Measurements from ENCODE around the gene WWC1.

The WWC1 gene

DNA sequence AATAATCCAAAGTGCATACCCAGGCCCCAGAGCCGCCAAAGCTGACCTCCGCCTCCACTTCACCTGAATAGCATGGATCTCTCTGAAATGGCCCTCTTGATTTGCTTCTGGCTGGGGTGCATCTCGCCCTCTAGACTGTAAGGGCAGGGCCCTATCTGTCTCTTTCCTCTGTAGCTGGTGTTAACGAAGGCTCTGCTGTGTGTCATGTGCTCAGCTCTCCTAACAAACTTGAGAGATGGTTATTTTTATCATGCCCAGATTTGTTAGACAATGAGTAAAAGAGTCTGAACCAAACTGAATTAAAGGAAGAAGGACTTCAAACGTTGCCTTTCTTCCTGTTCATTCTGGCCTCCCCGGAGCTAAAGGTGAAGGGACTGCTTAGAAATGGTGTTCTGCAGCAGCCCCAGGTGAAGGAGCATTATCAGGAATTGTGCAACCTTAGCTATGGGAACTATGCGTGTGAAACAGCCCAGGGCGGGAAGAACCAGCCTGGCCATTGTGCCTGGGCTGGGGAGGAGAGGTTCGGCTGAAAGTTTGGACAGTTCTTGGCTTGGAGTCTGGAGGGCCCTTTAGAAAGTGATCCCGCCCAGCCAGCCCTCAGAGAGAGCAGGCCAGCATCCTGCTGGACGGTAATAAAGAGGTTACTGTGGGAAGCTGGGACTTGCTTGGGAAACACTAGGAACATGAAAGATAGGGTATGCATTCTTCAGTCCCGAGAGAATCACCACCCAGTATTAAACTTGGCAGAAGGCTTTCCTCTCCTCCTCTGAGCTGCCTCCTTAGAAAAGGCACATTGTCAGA is 73.5 kb downstream of the WWC1 start:
- no peak for DNase-seq (ENCODE audit: low spot score)

DNA sequence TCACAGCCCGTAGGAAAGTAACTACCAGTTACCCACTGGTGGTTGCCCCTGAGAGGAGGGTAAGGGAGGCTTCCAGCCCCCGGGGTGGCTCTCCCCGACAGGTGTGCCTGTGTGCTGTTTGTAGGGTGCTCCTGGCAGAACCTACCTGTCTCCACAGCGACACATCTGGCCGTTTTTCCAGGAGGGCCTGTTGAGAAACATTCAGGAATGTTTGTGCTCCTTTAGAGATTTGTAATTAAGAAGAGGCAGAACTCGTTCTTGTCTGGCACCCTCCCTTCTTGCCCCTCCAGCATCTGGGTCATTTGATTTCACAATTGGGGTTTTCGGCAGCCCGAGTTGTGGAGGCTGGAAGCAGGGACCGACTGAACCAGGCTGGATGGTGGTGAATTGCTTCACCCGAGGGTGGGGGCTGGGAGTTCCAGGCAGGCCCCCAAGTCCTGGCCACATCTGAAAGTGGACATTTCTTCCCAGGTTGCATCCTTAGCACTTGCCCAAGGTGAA is 74.2 kb downstream of the WWC1 start:
- DNase-seq (ENCODE audit: low spot score), result no peak

DNA sequence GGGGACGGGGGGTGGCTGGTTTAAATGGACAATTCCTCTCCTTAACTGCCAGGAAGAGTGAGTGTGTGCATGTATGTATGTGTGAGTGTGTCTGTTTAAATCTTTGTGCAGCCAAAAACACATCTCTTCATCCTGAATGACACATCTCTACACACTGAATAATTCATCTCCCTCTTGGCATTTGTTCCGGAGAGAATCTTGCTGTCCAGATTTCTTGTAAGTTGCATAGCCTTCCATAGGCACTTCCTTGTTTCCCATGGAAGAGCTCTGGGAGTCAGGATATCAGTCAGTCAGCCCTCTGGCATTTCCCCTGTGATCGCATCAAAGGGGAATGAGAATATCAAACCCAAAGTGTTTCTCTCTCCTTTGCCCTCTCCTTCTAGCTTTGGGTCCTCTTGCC is 74.7 kb downstream of the WWC1 start:
- no peak for DNase-seq (ENCODE audit: low spot score)

DNA sequence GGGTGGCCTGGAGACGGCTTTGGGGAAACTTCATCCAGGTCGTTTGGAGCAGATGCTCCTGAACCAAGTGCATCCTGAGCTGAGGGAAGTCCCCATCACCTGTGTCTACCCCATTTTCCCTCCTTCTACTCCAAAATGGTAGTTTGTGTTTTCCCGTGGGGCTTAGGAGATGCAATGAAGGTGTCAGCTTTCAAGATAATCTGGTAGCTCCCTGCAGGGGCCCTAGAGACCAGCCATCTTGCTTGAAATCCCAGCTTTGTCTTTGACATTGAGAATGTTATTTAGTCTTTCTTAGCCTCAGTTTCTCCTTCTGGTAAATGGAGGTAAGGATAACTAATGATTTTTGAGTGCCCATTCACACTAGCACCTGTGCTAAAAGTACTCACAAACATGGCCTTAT is 77.4 kb downstream of the WWC1 start:
- no peak for DNase-seq (ENCODE audit: low spot score)

DNA sequence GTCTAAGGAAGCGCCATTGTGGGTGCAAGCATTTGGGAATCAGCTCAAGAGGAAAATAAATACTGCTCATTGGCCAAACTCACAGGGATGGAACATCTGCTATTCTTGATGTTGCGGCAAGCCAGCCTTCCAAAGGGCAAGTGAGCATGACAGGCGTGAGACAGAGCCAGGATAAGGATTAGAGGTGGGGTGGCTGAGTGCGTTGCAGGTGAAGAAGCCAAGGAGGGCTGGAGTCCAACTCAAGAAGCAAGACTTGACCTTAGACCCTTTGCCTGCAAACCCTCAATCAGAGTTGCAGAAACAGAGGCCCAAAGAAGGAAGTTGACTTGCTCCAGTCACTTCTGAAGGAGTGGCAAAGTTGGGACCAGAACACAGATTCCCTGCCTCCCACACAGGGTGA is 79.4 kb downstream of the WWC1 start:
- no peak for DNase-seq (ENCODE audit: low spot score)

DNA sequence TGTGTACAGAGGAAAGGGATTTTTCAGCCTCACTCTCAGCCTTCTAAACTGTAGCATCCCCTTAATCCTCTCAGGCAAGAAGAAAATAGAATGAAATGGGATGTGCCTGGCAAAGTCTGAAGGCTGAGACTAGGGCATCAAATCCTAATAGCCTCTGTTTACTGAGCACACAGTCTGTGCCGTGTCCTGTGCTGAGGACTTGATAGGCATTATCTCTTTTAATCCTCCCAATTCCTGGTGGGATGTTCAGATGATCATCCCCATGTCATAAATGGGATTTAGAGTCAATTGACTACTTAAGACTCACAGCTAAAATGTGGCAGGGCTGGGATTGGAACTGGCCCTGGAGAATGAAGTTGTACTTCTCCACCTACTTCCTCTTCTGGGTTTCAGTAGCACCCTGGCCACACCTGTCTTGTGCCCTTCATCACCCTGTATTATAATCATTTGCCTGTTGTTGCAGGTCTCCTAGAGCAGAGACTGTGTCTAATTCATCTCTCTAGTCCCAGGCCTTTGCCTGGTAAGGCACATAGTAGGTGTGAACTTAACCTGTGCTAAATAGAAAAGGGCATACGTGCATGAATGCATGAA is 81.0 kb downstream of the WWC1 start:
- no peak for DNase-seq (ENCODE audit: low spot score)

DNA sequence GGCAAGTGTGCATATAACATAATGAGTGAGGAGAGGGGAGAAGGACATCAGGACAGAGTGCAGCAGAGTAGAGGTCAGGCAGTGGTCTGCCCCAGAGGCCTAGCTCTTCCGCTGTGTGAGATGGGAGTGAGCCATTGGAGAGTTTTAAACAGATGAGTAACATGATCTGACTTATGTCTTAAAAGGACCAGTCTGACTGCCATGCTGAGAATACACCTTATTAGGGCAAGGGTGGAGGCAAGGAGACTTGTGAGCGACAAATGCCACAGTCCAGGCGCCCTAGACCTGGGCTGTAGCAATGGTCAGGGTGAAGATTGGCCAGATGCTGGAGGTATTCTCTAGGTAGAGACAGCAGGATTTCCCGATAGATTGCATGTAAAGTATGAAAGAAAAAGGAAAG is 83.1 kb downstream of the WWC1 start:
- no peak for DNase-seq (ENCODE audit: low spot score)

DNA sequence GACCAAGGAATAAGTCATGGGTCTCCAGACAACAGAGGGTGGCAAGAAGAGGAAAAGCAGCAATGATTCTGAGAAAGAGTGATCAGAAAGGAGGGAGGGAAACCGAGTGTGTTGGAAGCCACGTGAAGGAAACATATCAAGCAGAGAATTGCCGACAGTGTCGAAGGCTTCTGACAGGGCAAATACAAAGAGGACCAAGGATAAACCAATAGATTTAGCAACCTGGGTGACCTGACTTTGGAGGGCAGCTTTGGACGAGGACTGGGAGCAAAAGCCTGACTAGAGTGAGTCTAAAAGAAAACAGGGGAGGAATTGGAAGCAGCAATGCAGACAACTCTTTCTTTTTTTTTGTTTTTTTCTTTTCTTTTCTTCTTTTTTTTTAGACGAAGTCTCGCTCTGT is 83.8 kb downstream of the WWC1 start:
- no peak for DNase-seq (ENCODE audit: low spot score)

DNA sequence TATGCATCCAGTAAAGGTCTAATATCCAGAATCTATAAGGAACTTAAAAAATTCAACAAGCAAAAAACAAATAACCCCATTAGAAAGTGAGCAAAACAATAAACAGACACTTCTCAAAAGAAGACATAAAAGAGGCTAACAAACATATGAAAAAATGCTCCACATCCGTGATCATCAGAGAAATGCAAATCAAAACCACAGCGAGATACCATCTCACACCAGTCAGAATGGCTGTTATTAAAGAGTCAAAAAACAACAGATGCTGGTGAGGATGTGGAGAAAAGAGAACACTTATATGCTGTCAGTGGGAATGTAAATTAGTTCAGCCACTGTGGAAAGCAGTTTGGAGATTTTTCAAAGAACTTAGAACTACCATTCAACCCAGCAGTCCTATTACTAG is 86.1 kb downstream of the WWC1 start:
- peak; percentile 51 for DNase-seq (ENCODE audit: low spot score)

DNA sequence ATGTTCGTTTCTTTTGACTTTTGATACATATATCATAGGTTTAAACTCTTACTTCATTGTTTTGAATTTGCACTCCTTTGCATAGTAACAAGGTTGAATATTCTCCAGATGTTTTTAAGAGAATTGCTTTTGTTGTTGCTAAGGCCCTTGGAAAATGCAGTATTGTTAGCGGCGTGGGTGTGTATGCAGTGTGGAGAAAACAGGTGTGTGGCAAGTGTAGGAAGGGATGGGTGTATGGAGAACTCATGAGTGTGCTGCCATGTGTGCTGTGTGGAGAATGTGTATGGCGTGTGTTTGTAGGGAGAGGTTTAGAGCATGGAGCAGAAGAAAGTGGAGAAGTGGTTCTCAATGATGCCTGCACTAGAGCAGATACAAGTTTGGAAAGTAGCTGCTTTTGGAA is 87.3 kb downstream of the WWC1 start:
- DNase-seq (ENCODE audit: low spot score), result no peak

DNA sequence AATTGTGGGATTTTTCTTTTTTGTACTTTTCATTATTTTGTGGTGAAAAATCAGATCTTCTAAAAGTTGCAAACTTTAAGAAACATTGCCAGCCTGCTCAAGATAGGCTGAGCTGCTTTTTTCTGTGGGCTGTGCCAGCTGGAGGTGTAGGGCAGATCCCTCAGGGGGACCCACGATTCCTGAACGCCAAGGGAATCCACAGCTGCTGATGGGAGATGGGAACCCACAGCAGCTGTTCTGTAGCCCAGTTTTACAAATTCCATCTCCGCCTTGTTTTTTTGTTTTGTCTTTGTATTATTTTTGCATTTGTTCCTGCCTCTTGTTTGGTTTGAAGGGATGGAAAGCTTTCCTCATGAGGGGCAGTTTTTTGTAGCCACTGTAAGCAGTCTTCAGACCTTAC is 91.0 kb downstream of the WWC1 start:
- no peak for DNase-seq (ENCODE audit: low spot score)

DNA sequence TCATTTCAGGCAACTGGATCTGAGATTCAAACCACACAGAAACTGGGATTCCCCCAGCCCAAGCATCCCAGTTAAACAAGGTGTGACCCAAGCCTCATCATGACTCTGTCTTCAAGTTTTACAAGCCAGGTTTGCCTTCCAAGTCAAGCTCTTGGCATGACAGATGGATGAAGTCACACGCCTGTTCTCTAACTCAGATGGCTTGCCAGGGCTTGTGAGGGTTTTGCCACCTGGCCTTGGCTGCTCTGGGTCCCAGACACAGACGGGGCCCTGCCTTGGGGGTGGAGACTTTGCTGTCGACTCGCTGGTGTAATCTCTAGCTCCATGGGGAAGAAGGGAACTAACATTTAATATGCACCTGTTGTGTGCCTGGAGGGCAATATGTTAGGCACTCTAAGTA is 99.0 kb downstream of the WWC1 start:
- no peak for DNase-seq (ENCODE audit: low spot score)

DNA sequence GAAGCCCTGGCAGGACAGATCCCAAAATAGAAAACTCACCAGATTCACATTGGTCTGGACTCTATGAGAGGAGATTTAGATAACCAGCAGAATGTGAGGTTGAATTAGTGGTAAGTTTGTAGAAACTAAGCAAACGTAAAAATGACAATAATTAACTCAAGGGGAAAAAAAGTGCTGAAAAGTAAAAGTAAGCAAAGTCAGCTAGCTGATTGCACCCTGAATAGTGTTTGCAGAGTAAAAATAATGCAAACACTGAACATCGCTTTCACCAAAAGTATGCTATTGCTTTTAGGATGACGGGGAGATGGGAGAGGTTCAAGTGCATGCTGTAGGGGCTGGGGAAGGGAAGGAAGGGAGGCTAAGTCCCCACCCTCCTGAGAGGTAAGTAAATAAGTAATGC is 102.3 kb downstream of the WWC1 start:
- no peak for DNase-seq (ENCODE audit: low spot score)

DNA sequence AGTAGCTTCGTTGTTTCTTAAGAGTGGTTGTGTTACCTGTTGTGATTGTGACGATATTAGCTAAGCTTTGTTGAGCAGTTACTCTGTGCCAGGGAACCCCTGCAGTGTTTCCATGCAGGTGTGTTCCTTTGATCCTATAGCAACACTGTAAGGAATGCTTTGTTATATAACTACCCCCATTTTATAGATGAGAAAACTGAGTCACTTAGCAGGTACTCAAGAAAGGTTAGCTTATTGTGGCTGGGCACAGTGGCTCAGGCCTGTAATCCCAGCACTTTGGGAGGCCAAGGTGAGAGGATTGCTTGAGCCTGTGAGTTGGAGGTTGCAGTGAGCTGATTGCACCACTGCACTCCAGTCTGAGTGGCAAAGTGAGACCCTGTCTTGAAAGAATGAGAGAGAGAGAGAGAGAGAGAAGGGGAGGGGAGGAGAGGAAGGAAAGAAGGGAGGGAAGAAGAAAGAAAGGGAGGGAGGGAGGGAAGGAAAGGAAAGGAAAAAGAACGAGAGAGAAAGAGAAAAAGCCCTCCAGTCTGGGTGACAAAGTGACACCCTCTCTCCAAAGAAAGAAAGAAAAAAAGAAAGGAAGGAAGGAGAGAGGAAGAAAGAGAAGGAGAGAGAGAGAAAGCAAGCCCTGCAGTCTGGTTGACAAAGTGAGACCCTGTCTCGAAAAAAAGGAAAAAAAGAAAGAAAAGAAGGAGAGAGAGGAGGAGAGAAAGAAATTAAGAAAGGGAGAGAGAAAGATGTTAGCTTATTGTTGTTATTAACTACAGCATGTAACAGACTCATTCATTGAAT is 109.2 kb downstream of the WWC1 start:
- no peak for DNase-seq (ENCODE audit: low spot score)

DNA sequence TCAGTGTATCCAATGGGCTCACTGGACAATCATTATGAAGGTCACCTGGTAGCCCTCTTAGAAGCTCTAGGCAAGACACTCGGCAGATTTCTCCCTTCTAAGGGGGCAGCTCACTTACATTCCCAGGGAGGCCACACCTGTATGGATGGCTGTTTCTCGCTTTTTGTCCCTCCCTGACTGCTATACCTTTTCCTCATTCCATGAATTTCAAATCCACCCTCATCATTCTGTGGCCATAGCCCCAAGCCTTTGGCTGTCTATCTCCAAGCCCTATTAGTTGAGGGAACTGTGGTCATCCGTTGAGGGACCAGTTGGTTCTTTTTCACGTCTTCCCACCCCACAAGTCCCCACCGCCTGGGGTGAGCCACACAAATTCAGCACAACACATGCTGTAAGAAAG is 109.8 kb downstream of the WWC1 start:
- DNase-seq (ENCODE audit: low spot score), result no peak

DNA sequence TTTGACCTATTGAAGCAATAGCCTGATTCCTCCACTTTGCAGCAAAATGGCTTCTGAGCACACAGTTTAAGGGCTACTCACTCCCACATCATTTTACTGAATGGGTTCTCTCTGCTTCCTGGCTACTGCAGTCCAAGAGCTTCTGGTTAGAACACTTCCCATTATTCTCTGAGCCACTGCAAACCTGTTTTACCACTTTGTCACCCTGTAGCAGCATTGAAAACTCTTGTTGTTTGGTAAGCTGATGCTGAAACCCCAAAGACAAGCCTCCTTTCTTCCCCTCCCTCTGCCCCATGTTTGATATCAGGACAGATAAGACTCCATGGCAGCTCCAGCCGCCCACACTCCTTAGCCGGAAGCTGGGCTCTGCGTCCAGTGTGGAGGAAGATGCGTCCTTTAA is 110.4 kb downstream of the WWC1 start:
- no peak for DNase-seq (ENCODE audit: low spot score)

DNA sequence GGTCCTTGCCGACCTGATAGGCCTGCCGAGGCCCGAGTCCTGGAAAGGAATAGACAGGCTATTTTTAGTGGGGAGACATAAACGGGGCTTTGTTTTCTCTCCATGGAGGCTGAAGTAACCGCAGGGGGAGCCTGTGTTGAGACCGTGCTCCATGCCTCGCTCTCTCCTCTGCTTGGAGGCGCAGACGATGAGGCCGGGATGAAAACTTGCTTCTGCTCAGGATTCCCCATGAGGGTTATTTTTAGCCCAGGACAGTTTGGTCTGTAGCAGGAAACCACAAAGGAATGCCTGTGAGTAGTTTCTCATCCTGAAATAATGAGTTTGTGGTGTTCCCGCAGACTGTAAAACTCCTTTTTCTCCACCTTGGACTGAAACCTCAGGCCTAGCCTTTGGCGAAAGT is 112.9 kb downstream of the WWC1 start:
- no peak for DNase-seq (ENCODE audit: low spot score)

DNA sequence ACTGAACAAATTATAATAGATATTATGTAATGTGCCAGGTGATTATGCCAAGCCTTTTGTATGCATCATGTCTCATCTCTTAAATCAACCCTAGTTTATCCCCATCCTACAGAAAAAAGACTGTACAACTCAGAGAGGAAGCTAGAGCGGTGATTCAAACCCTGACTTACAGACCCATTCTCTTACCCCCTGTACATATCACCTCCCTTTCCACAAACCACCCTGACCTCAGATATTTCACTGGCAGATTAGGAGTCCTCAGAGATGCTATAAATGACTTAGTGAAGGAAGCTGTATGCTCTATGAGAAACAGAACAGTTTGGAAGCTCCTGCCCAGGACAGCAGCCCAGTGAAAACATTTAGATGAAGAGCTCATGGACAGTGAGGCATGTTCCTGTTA is 115.8 kb downstream of the WWC1 start:
- no peak for DNase-seq (ENCODE audit: low spot score)

DNA sequence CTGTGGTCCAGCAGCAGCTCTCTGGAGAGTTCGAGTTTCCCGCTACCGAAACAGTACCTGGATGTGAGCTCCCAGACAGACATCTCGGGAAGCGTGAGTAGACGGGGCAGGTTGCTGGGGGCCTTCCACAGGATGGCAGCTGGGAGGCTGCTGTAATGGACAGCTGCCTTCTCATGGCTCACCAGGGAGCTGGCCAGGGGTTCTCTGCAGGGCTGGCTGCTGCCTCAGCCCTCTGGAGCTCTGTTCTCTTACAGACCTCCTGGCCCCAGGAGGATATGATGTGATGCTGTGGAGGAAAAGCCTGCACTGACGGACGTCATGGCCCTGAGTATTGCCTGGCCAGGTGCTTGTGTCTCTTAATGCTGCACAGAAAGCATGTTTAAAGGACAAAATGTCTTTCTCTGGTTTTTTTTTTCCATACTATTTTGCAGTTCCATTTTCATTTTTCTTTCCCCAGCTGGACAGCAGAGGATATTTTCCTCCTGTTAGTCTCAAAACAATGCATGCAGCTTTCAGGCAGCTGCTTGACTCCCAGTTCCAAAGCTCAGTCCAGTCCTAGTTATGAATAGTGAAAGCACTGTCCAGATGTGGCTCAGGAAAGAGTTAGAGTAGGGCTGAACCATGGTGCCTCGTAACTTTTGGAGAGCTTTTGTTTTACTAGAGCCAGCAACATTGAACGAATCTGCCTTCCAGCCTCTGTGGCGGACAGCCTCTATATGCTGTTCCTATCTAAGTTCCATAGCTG is 117.3 kb downstream of the WWC1 start:
- DNase-seq (ENCODE audit: low spot score), result no peak

DNA sequence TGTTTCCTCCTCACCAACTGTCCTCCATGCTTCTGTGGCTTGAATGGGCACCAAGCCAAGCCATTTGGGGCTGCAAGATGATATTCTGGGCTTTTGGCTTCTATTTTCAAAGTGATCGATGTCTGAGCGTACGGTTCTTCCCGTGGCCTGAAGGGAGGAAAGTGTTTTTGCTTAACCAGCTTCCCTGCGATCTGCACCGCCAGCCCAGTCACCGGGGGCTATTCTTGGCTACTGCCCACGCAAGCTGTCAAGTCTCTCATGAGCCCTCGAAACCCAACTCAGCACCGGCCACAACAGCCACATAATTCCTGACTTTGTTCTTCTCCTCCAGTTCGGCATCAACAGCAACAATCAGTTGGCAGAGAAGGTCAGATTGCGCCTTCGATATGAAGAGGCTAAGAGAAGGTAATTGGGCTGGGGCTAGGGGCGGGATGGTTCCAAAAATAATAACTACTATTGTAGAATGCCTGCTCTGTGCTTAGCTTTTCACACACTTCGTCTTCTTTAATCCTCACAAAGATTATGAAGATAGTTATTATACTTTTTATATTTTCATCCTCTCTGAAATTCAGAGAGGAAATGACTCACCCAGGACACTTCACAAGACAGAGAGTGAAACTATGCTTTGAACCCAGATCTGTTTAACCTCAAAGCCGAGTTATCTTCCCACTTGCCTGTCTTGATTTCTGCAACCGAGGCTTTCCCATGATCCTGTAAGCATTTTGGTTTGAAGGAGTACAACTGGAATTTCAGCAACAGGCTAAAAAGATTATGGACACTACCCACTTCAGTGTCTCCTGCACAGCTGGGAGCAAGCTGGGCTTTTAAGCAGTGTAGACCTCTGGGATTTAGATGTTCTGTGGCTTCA is 118.4 kb downstream of the WWC1 start:
- peak; percentile 38 for DNase-seq (ENCODE audit: low spot score)

DNA sequence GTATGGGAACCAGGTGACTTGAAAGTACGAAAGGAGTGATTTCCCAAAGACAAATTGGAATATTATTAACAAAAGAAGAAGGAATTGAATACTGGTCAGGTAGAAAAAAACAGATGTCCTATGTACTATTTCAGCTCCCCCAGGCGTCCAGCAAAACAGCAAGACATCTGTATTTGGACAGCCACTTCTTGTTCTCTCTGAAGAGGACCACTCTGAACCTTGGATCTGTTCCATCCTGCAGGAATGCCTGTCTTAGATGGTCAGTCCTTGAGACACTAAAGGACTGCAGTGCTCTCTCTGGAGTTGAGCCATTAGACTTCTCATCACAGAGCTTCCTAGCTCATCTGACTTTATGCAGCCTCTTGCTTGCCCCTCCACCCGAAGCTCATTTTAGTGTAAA is 120.4 kb downstream of the WWC1 start:
- no peak for DNase-seq (ENCODE audit: low spot score)

Data from CD4-positive, alpha-beta T cell treated with Interleukin-15 for 4 hours (primary cell).